Hematopoietic multipotent progenitor cell treated with erythropoietin and hydrocortisone succinate and interleukin-3 and kit ligand, for 8 days (in vitro differentiated cells): Measurements from ENCODE around the gene ADAMTS15.

Experiments used
- DNase-seq: peaks from one replicate; pipeline ENCODE4 v3.0.0-alpha.2; 2015

Gene ADAMTS15

GRCh38 chr11:130418210-130418609, 30.2 kb upstream of the ADAMTS15 start:
- no peak for DNase-seq

- DNase-seq, result no peak
Measured at GRCh38 chr11:130418756-130419155, 29.7 kb upstream of the ADAMTS15 start.

- DNase-seq, result no peak
Measured at GRCh38 chr11:130420478-130421198, 27.8 kb upstream of the ADAMTS15 start.

- no peak for DNase-seq
Measured at GRCh38 chr11:130421199-130421585, 27.3 kb upstream of the ADAMTS15 start.

GRCh38 chr11:130421697-130422096, 26.7 kb upstream of the ADAMTS15 start:
- DNase-seq, result no peak

- DNase-seq, result no peak
Measured at GRCh38 chr11:130422251-130422995, 26.0 kb upstream of the ADAMTS15 start.

- DNase-seq, result no peak
Measured at GRCh38 chr11:130423541-130424142, 24.8 kb upstream of the ADAMTS15 start.

- no peak for DNase-seq
Measured at GRCh38 chr11:130424613-130425140, 23.8 kb upstream of the ADAMTS15 start.

- DNase-seq, result no peak
Measured at GRCh38 chr11:130425156-130425555, 23.3 kb upstream of the ADAMTS15 start.

GRCh38 chr11:130426223-130426836, 22.1 kb upstream of the ADAMTS15 start:
- no peak for DNase-seq

- DNase-seq, result no peak
Measured at GRCh38 chr11:130426837-130427341, 21.6 kb upstream of the ADAMTS15 start.

GRCh38 chr11:130427581-130428315, 20.7 kb upstream of the ADAMTS15 start:
- no peak for DNase-seq

- no peak for DNase-seq
Measured at GRCh38 chr11:130428316-130429119, 19.9 kb upstream of the ADAMTS15 start, which contains the start of gene ADAMTS8. Gene ADAMTS8 (minus strand): TSS chr11:130428609. CDS start chr11:130428286, 323 bp downstream.

GRCh38 chr11:130429120-130429681, 19.2 kb upstream of the ADAMTS15 start:
- no peak for DNase-seq

GRCh38 chr11:130429983-130430382, 18.5 kb upstream of the ADAMTS15 start:
- no peak for DNase-seq

GRCh38 chr11:130431331-130431773, 17.1 kb upstream of the ADAMTS15 start:
- peak; percentile 62 for DNase-seq

GRCh38 chr11:130431801-130432200, 16.6 kb upstream of the ADAMTS15 start:
- DNase-seq, result no peak

GRCh38 chr11:130433357-130433756, 15.1 kb upstream of the ADAMTS15 start:
- DNase-seq, result no peak

- peak; percentile 79 for DNase-seq
Measured at GRCh38 chr11:130434521-130435223, 13.8 kb upstream of the ADAMTS15 start.

- DNase-seq, result no peak
Measured at GRCh38 chr11:130435671-130436070, 12.8 kb upstream of the ADAMTS15 start.
